Measurements from ENCODE around the gene LOXL4.

- TF ChIP-seq CTCF (IDR thresholded peaks at IDR 0.05; ENCODE audit: insufficient read depth, low read length) (no peak), REST (IDR thresholded peaks at IDR 0.05; ENCODE audit: insufficient replicate concordance, low read depth) (no peak)
Measured at GRCh38 chr10:98264378-98265065, 3.5 kb downstream of the LOXL4 start.
